ENCODE results near the gene CRNN. TPM values are rescaled to one million over a fixed set of nuclear protein-coding genes. Genes with fewer than 3 reads are reported as not detected.

The CRNN gene
- total RNA-seq, 4 donors from 2014 or later: not detected

DNA sequence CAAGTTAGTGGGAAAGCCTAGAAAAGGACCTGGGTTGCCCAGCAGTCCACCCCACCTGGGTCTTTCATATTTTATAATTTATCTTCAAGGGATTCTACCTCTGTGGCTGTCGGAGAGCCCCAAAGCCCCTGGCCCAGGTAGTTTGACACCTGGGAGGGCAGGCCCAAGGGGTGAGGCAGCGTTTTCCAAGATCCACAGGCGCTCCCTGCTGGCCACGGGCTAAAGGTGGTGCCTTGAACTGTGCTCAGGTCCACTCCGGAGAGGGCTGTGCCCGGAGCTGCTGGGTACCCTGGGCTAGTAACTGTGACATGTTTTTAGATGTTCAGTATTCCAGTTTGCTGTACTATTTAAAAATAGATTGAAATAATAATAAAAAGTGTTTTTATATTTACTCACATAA is 37.2 kb upstream of the CRNN start:
- no peak overlapping the region for H3K27ac ChIP-seq
- in situ Hi-C loops (cut with MboI; ENCODE audit: low sequenced_read_pairs in 4 of 4): loop anchor here (10.0 to 25.0 kb wide), 2 partner anchors 264 to 396 kb away; no protein-coding TSS in a partner anchor
- no peak for TF ChIP-seq POLR2A (IDR thresholded peaks at IDR 0.05)
- TF ChIP-seq CTCF (IDR thresholded peaks at IDR 0.05 in 4 of 5, conservative IDR thresholded peaks at IDR 0.05 in 1 of 5): no peak
- H3K27me3 ChIP-seq: no peaks in the 10 kb centered on the region
- intact Hi-C loops (cut with DNase I; ENCODE audit: low total_unique reads): no loop called here
- H3K36me3 ChIP-seq: no peaks in the 10 kb centered on the region
- no peak for DNase-seq
- H3K4me3 ChIP-seq: no peak overlapping the region
- no peaks in the 10 kb centered on the region for H3K9me3 ChIP-seq
- H3K4me1 ChIP-seq: no peaks in the 10 kb centered on the region
- no peak for ATAC-seq

- ATAC-seq (no peak), DNase-seq (no peak)
- Histone ChIP-seq H3K27ac (no peak overlapping the region), H3K9me3 (no peaks in the 10 kb centered on the region), H3K36me3 (no peaks in the 10 kb centered on the region), H3K4me3 (no peak overlapping the region), H3K4me1 (no peaks in the 10 kb centered on the region), H3K27me3 (no peaks in the 10 kb centered on the region)
- in situ Hi-C loops (cut with MboI; ENCODE audit: low sequenced_read_pairs in 4 of 4) (loop anchor here (10.0 to 25.0 kb wide), 3 partner anchors 262 to 395 kb away; no protein-coding TSS in a partner anchor), intact Hi-C loops (cut with DNase I; ENCODE audit: low total_unique reads) (no loop called here)
- no peak for TF ChIP-seq POLR2A (IDR thresholded peaks at IDR 0.05)
- TF ChIP-seq CTCF (IDR thresholded peaks at IDR 0.05 in 4 of 5, conservative IDR thresholded peaks at IDR 0.05 in 1 of 5): no peak
Observed at GRCh38 chr1:152449661-152450060, 35.6 kb upstream of the CRNN start.

- Histone ChIP-seq H3K27me3 (no peaks in the 10 kb centered on the region), H3K4me3 (no peak overlapping the region), H3K27ac (no peak overlapping the region), H3K9me3 (no peaks in the 10 kb centered on the region), H3K4me1 (no peaks in the 10 kb centered on the region), H3K36me3 (no peaks in the 10 kb centered on the region)
- TF ChIP-seq CTCF (IDR thresholded peaks at IDR 0.05 in 4 of 5, conservative IDR thresholded peaks at IDR 0.05 in 1 of 5) (no peak), POLR2A (IDR thresholded peaks at IDR 0.05) (no peak)
- in situ Hi-C loops (cut with MboI; ENCODE audit: low sequenced_read_pairs in 4 of 4) (loop anchor here in 2 of 4 donors (10.0 kb wide), 2 partner anchors 264 to 394 kb away; no protein-coding TSS in a partner anchor), intact Hi-C loops (cut with DNase I; ENCODE audit: low total_unique reads) (no loop called here)
- ATAC-seq (no peak), DNase-seq (no peak)
Observed at GRCh38 chr1:152448496-152448895, 34.4 kb upstream of the CRNN start.

DNA sequence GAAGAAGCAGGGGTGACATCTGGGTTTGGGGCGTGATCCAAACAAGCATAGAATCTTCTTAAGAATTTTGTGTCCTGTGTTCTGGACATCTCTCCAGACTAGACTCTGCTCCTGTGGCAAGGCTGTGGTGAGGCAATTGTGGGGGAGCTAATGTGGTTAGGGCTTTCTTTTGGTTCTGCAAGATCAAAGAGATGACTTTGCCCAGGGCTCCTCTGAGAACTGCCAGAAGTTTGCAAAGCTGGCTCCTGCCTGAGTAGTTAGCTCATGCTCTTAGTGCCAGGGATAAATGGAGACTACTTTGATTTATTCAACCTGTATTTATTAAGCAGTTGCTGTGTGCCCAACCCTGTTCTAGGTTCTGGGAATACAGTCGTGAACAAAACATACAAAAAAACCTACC is 34.0 kb upstream of the CRNN start:
- Histone ChIP-seq H3K4me3 (no peak overlapping the region), H3K27ac (no peak overlapping the region), H3K27me3 (no peaks in the 10 kb centered on the region), H3K36me3 (no peaks in the 10 kb centered on the region), H3K4me1 (no peaks in the 10 kb centered on the region), H3K9me3 (no peaks in the 10 kb centered on the region)
- intact Hi-C loops (cut with DNase I; ENCODE audit: low total_unique reads) (no loop called here), in situ Hi-C loops (cut with MboI; ENCODE audit: low sequenced_read_pairs in 4 of 4) (loop anchor here in 2 of 4 donors (10.0 kb wide), 2 partner anchors 263 to 393 kb away; no protein-coding TSS in a partner anchor)
- DNase-seq: no peak
- TF ChIP-seq CTCF (IDR thresholded peaks at IDR 0.05 in 4 of 5, conservative IDR thresholded peaks at IDR 0.05 in 1 of 5): no peak
- TF ChIP-seq POLR2A (IDR thresholded peaks at IDR 0.05): no peak
- no peak for ATAC-seq

DNA sequence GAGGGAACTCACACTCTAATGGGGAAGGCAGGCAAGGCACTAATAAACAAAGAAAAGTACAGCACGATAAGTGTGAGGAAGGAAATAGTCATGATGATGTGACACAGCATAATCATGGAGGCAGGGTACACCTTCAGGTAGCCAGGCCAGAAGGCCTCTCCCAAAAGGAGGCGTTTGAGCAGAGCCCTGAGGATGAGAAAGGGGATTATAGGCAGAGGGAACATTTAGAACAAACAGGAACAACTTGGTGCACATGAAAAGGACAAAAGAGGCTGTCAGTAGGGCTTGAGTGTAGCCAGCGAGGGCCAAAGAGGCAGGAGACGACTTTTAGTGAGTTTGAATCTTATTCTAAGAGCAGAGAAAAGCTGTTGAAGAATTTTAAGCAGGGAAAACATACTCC is 33.4 kb upstream of the CRNN start:
- no peaks in the 10 kb centered on the region for H3K4me1 ChIP-seq
- intact Hi-C loops (cut with DNase I; ENCODE audit: low total_unique reads) (no loop called here), in situ Hi-C loops (cut with MboI; ENCODE audit: low sequenced_read_pairs in 4 of 4) (loop anchor here in 2 of 4 donors (10.0 kb wide), 2 partner anchors 263 to 393 kb away; no protein-coding TSS in a partner anchor)
- no peak for ATAC-seq
- H3K27ac ChIP-seq: no peak overlapping the region
- H3K4me3 ChIP-seq: no peak overlapping the region
- no peaks in the 10 kb centered on the region for H3K9me3 ChIP-seq
- H3K36me3 ChIP-seq: no peaks in the 10 kb centered on the region
- no peaks in the 10 kb centered on the region for H3K27me3 ChIP-seq
- TF ChIP-seq CTCF (IDR thresholded peaks at IDR 0.05 in 4 of 5, conservative IDR thresholded peaks at IDR 0.05 in 1 of 5): no peak
- TF ChIP-seq POLR2A (IDR thresholded peaks at IDR 0.05): no peak
- no peak for DNase-seq
